Mesothelial cell of epicardium (in vitro differentiated cells): ENCODE results near the gene SNTG2. TPM values are rescaled to one million over a fixed set of nuclear protein-coding genes. Genes with fewer than 3 reads are reported as not detected.

Experiments used
- DNase-seq, 2 experiments: peaks; one replicate each; pipeline ENCODE4 v3.0.0; 2021; ENCODE audit warnings: low spot score in 2 of 2; ENCODE audit not compliant: unreplicated experiment in 2 of 2
- H3K27ac Mint-ChIP-seq: 2 replicates; pipeline ENCODE4 v1.8.0; 2021; ENCODE audit warnings: mixed read lengths
- H3K27me3 Mint-ChIP-seq: 2 replicates; pipeline ENCODE4 v1.8.0; 2021; ENCODE audit warnings: low read depth, mixed read lengths
- H3K36me3 Mint-ChIP-seq: 2 replicates; pipeline ENCODE4 v1.8.0; 2021; ENCODE audit warnings: mixed read lengths
- H3K4me1 Mint-ChIP-seq: 2 replicates; pipeline ENCODE4 v1.8.0; 2021; ENCODE audit warnings: mixed read lengths
- H3K4me3 Mint-ChIP-seq: 2 replicates; pipeline ENCODE4 v1.8.0; 2021; ENCODE audit warnings: mild to moderate bottlenecking, moderate library complexity, mixed read lengths
- H3K9me3 Mint-ChIP-seq: 2 replicates; pipeline ENCODE4 v1.8.0; 2021; ENCODE audit warnings: mixed read lengths
- total RNA-seq: library from RNA; stranded (reverse); gene quantifications from 3 replicates; pipeline ENCODE4 v1.2.1, GENCODE V29; 2021
- TF ChIP-seq, protein P1 (sequence below): fragments of 200-600 bp; sonication (generic); IDR thresholded peaks from one replicate; pipeline ENCODE4 v1.5.0; 2021; ENCODE audit warnings: antibody characterized with exemption; ENCODE audit not compliant: unreplicated experiment

SNTG2 gene
- total RNA-seq, 1 donor from 2014 or later: not detected

- H3K27me3 Mint-ChIP-seq: peaks cover 14% of the 10 kb centered on the region
- peaks cover 2% of the 10 kb centered on the region for H3K4me1 Mint-ChIP-seq
- H3K36me3 Mint-ChIP-seq: no peaks in the 10 kb centered on the region
- H3K27ac Mint-ChIP-seq: no peak overlapping the region
- H3K9me3 Mint-ChIP-seq: no peaks in the 10 kb centered on the region
- TF ChIP-seq, protein P1, sequence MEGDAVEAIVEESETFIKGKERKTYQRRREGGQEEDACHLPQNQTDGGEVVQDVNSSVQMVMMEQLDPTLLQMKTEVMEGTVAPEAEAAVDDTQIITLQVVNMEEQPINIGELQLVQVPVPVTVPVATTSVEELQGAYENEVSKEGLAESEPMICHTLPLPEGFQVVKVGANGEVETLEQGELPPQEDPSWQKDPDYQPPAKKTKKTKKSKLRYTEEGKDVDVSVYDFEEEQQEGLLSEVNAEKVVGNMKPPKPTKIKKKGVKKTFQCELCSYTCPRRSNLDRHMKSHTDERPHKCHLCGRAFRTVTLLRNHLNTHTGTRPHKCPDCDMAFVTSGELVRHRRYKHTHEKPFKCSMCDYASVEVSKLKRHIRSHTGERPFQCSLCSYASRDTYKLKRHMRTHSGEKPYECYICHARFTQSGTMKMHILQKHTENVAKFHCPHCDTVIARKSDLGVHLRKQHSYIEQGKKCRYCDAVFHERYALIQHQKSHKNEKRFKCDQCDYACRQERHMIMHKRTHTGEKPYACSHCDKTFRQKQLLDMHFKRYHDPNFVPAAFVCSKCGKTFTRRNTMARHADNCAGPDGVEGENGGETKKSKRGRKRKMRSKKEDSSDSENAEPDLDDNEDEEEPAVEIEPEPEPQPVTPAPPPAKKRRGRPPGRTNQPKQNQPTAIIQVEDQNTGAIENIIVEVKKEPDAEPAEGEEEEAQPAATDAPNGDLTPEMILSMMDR: no peak
- DNase-seq: no peak
- no peak overlapping the region for H3K4me3 Mint-ChIP-seq
These were observed 354.8 kb downstream of the SNTG2 start for GRCh38 chr2:1305342-1306013.

GRCh38 chr2:1306014-1306686, 355.5 kb downstream of the SNTG2 start:
- peaks cover 2% of the 10 kb centered on the region for H3K4me1 Mint-ChIP-seq
- no peaks in the 10 kb centered on the region for H3K9me3 Mint-ChIP-seq

GRCh38 chr2:1306687-1307516, 356.3 kb downstream of the SNTG2 start:
- Mint-ChIP-seq H3K36me3 (no peaks in the 10 kb centered on the region), H3K27me3 (peaks cover 14% of the 10 kb centered on the region), H3K4me1 (peaks cover 2% of the 10 kb centered on the region), H3K9me3 (no peaks in the 10 kb centered on the region), H3K27ac (no peak overlapping the region), H3K4me3 (no peak overlapping the region)
- DNase-seq: no peak
- TF ChIP-seq, protein P1: no peak

More at GRCh38 chr2:1306014-1306686, 355.5 kb downstream of the SNTG2 start:
- no peaks in the 10 kb centered on the region for H3K36me3 Mint-ChIP-seq
- H3K27ac Mint-ChIP-seq: no peak overlapping the region
- H3K27me3 Mint-ChIP-seq: peaks cover 14% of the 10 kb centered on the region
- no peak for DNase-seq
- H3K4me3 Mint-ChIP-seq: no peak overlapping the region
- TF ChIP-seq, protein P1: no peak

DNA sequence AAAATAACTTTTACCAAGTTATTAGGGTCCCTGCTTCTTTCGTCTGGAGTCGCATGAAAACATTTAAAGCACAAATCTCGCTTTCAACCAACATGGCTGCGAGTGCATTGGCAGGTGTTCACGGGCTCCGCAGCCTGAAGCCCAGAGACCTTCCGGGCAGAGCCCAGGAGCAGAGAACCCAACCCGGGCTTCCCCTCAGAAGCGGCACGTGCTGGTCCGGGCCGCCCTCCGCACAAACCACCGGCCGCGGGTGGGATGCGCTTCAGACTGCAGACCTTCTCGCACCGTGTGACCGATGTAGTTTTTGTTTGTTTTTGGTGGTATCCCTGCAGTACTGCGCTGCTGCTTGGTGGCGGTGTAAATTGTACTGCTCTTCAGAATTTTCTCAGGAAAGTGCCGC, 357.0 kb downstream of the SNTG2 start:
- TF ChIP-seq, protein P1: no peak
- Mint-ChIP-seq H3K27ac (no peak overlapping the region), H3K27me3 (peaks cover 14% of the 10 kb centered on the region), H3K4me1 (peaks cover 2% of the 10 kb centered on the region), H3K36me3 (no peaks in the 10 kb centered on the region), H3K9me3 (no peaks in the 10 kb centered on the region), H3K4me3 (no peak overlapping the region)
- DNase-seq: no peak

DNA sequence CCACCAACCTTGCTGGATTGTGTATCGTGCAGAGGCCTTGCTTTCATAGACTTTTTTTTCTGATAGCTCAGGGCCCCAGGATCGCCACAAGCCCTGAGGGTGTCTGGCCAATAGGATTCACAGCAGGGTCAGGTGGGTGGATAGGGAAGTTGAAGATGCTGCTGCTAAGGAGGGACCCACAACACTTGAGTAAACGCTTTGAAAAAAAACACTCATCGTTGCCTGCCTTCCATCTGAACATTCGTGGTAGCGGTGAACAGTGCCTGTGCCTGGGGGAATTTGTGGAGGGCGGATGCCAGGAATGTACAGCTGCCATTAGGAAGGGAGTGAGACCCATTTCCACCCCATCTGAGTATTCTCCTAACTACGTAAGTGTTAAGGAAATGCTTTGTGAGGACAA, 358.0 kb downstream of the SNTG2 start:
- H3K27ac Mint-ChIP-seq: no peak overlapping the region
- no peaks in the 10 kb centered on the region for H3K4me1 Mint-ChIP-seq
- TF ChIP-seq, protein P1: no peak
- H3K27me3 Mint-ChIP-seq: peaks cover 8% of the 10 kb centered on the region
- DNase-seq: no peak
- H3K9me3 Mint-ChIP-seq: no peaks in the 10 kb centered on the region
- no peak overlapping the region for H3K4me3 Mint-ChIP-seq
- no peaks in the 10 kb centered on the region for H3K36me3 Mint-ChIP-seq
